H1 (cell line): ENCODE results near the gene DNASE1L1. TPM values are rescaled to one million over a fixed set of nuclear protein-coding genes. Genes with fewer than 3 reads are reported as not detected.

ENCODE experiments used
- CTCF ChIA-PET: fragments of 300-600 bp; sonication (Branson Sonifier 250); formaldehyde crosslinking; loops from one replicate; lab custom pipeline; 2021; ENCODE audit not compliant: partially characterized antibody; lab: Charles Lee
- POLR2A ChIA-PET: fragments of 300-600 bp; sonication (Branson Sonifier 250); formaldehyde crosslinking; loops from one replicate; lab custom pipeline; 2021; ENCODE audit warnings: inconsistent platforms; ENCODE audit not compliant: partially characterized antibody; lab: Charles Lee
- DNase-seq, 2 experiments: peaks; one replicate each; pipeline versions ENCODE4 v3.0.0 to v3.0.0-alpha.2; 2010 to 2022; ENCODE audit warnings: low spot score in 2 of 2, low read depth in 1 of 2, mixed read lengths in 1 of 2
- FAIRE-seq: peaks from 2 replicates; lab custom pipeline; 2011; peaks lifted over from hg19 to GRCh38; lab: Jason Lieb, UNC
- H2AFZ ChIP-seq: 2 replicates; pipeline ENCODE4 v1.8.1; 2012; ENCODE audit warnings: low read length, inconsistent platforms
- H2AK5ac ChIP-seq: 2 replicates; pipeline ENCODE4 v1.6.1; 2013; ENCODE audit warnings: low read depth, low read length
- H2BK120ac ChIP-seq: replicated peaks from 2 replicates; pipeline ENCODE3; 2013; ENCODE audit warnings: low read depth, low read length, inconsistent platforms
- H2BK12ac ChIP-seq: 2 replicates; pipeline ENCODE4 v1.6.1; 2013; ENCODE audit warnings: low read depth, low read length
- H2BK15ac ChIP-seq: 2 replicates; pipeline ENCODE4 v1.6.1; 2013; ENCODE audit warnings: low read length
- H2BK20ac ChIP-seq: 2 replicates; pipeline ENCODE4 v1.6.1; 2013; ENCODE audit warnings: low read length
- H2BK5ac ChIP-seq: 2 replicates; pipeline ENCODE4 v1.6.1; 2013; ENCODE audit warnings: low read depth, low read length
- H3K14ac ChIP-seq: 2 replicates; pipeline ENCODE4 v1.6.1; 2013; ENCODE audit warnings: inconsistent platforms; ENCODE audit not compliant: insufficient read length
- H3K18ac ChIP-seq: 2 replicates; pipeline ENCODE4 v1.6.1; 2013; ENCODE audit warnings: low read length; ENCODE audit errors: extremely low read depth
- H3K23ac ChIP-seq: 2 replicates; pipeline ENCODE4 v1.6.1; 2013; ENCODE audit warnings: inconsistent platforms; ENCODE audit not compliant: insufficient read length
- H3K23me2 ChIP-seq: 2 replicates; pipeline ENCODE4 v1.6.1; 2013; ENCODE audit warnings: low read depth, low read length
- H3K27ac ChIP-seq: 2 replicates; pipeline ENCODE4 v1.6.1; 2011; ENCODE audit warnings: low read depth, low read length, inconsistent platforms
- H3K27me3 ChIP-seq, 4 experiments: replicated peaks in 1 of 4; 1 replicate in 1 of 4; 2 replicates in 3 of 4; pipeline versions ENCODE4 v1.6.1 to v1.8.1; 2011 to 2013; ENCODE audit warnings: low read length in 3 of 4, mild to moderate bottlenecking in 3 of 4, inconsistent platforms in 2 of 4, mixed read lengths in 2 of 4, moderate library complexity in 1 of 4; ENCODE audit not compliant: control insufficient read depth in 3 of 4, insufficient read depth in 3 of 4; ENCODE audit errors: extremely low read depth in 1 of 4
- H3K36me3 ChIP-seq, 4 experiments: 2 replicates each; pipeline versions ENCODE4 v1.6.1 to v1.8.1; 2011 to 2013; ENCODE audit warnings: mild to moderate bottlenecking in 4 of 4, low read length in 3 of 4, moderate library complexity in 2 of 4, control low read depth in 1 of 4, inconsistent platforms in 1 of 4; ENCODE audit not compliant: insufficient read depth in 4 of 4, control insufficient read depth in 2 of 4
- H3K4ac ChIP-seq: replicated peaks from 2 replicates; pipeline ENCODE3; 2013; ENCODE audit warnings: low read length, low read depth, mixed read lengths, inconsistent platforms; ENCODE audit not compliant: insufficient read length
- H3K4me1 ChIP-seq, 4 experiments: replicated peaks in 1 of 4; 1 replicate in 1 of 4; 2 replicates in 3 of 4; pipeline versions ENCODE4 v1.6.1 to v1.8.1; 2011 to 2013; ENCODE audit warnings: low read length in 3 of 4, inconsistent platforms in 2 of 4, mixed read lengths in 1 of 4; ENCODE audit not compliant: insufficient read depth in 4 of 4, control insufficient read depth in 3 of 4
- H3K4me2 ChIP-seq, 2 experiments: 2 replicates each; pipeline versions ENCODE4 v1.6.1 to v1.8.1; 2011 to 2013; ENCODE audit warnings: low read depth in 2 of 2, low read length in 2 of 2, control low read depth in 1 of 2, inconsistent platforms in 1 of 2, mild to moderate bottlenecking in 1 of 2; ENCODE audit not compliant: insufficient read depth in 1 of 2
- H3K4me3 ChIP-seq, 4 experiments: fragments of 200-600, 300-600 bp in 1 of 4; sonication (generic), shearing (Covaris generic), sonication (Bioruptor Twin) in 1 of 4; 2 replicates each; pipeline versions ENCODE4 v1.5.1 to v1.8.1; 2011 to 2016; ENCODE audit warnings: low read length in 4 of 4, low read depth in 3 of 4, control low read depth in 2 of 4, inconsistent platforms in 2 of 4, mild to moderate bottlenecking in 2 of 4, mixed read lengths in 1 of 4, moderate library complexity in 1 of 4; ENCODE audit not compliant: insufficient read depth in 2 of 4; ENCODE audit errors: extremely low read depth in 1 of 4
- H3K56ac ChIP-seq: replicated peaks from 2 replicates; pipeline ENCODE3; 2013; ENCODE audit warnings: low read depth, mild to moderate bottlenecking, mixed read lengths, low read length, inconsistent platforms; ENCODE audit not compliant: insufficient read length
- H3K79me1 ChIP-seq: 2 replicates; pipeline ENCODE4 v1.6.1; 2013; ENCODE audit warnings: low read depth, low read length, control low read depth
- H3K79me2 ChIP-seq, 2 experiments: 2 replicates each; pipeline versions ENCODE4 v1.6.1 to v1.8.1; 2012 to 2013; ENCODE audit warnings: low read length in 2 of 2, mild to moderate bottlenecking in 2 of 2, inconsistent platforms in 1 of 2; ENCODE audit not compliant: insufficient read depth in 2 of 2, control insufficient read depth in 1 of 2
- H3K9ac ChIP-seq, 4 experiments: replicated peaks in 1 of 4; 1 replicate in 1 of 4; 2 replicates in 3 of 4; pipeline versions ENCODE4 v1.6.1 to v1.8.1; 2011 to 2013; ENCODE audit warnings: low read depth in 3 of 4, low read length in 3 of 4, control low read depth in 2 of 4, mild to moderate bottlenecking in 2 of 4, moderate library complexity in 2 of 4, inconsistent platforms in 1 of 4; ENCODE audit errors: extremely low read depth in 1 of 4
- H3K9me3 ChIP-seq, 2 experiments: 2 replicates each; pipeline versions ENCODE4 v1.6.1 to v1.8.1; 2012 to 2013; ENCODE audit warnings: mild to moderate bottlenecking in 2 of 2, moderate library complexity in 2 of 2, control low read depth in 1 of 2, inconsistent platforms in 1 of 2, low read depth in 1 of 2, low read length in 1 of 2, mixed read lengths in 1 of 2; ENCODE audit not compliant: insufficient read depth in 2 of 2
- H4K20me1 ChIP-seq, 2 experiments: replicated peaks in 1 of 2; 2 replicates each; pipeline versions ENCODE3 to v1.8.1; 2011 to 2013; ENCODE audit warnings: inconsistent platforms in 2 of 2, low read length in 2 of 2, mild to moderate bottlenecking in 1 of 2; ENCODE audit not compliant: insufficient read depth in 2 of 2, control insufficient read depth in 1 of 2
- H4K5ac ChIP-seq: 2 replicates; pipeline ENCODE4 v1.6.1; 2013; ENCODE audit warnings: low read length, low read depth, mixed read lengths, inconsistent platforms; ENCODE audit not compliant: insufficient read length
- H4K8ac ChIP-seq: 2 replicates; pipeline ENCODE4 v1.8.0; 2013; ENCODE audit warnings: mild to moderate bottlenecking, moderate library complexity, low read length, inconsistent platforms; ENCODE audit not compliant: insufficient read depth; ENCODE audit errors: extremely low read depth
- H4K91ac ChIP-seq: replicated peaks from 2 replicates; pipeline ENCODE3; 2013; ENCODE audit warnings: low read length, mixed read lengths, inconsistent platforms; ENCODE audit not compliant: insufficient read length
- BACH1 ChIP-seq: IDR thresholded peaks from 2 replicates; pipeline ENCODE4 v1.6.1; 2012; ENCODE audit warnings: low read length, improper control_type of control experiment
- CEBPB ChIP-seq: IDR thresholded peaks from 2 replicates; pipeline ENCODE4 v1.6.1; 2012; ENCODE audit warnings: low read depth, low read length
- CREB1 ChIP-seq: IDR thresholded peaks from 2 replicates; pipeline ENCODE4 v1.6.1; 2012; ENCODE audit warnings: inconsistent platforms
- GTF2F1 ChIP-seq: IDR thresholded peaks from 2 replicates; pipeline ENCODE4 v1.6.1; 2012; ENCODE audit warnings: low read depth, low read length, improper control_type of control experiment, borderline replicate concordance
- NANOG ChIP-seq: IDR thresholded peaks from 2 replicates; pipeline ENCODE4 v1.6.1; 2011; ENCODE audit warnings: low read length, low read depth, mild to moderate bottlenecking, inconsistent platforms; ENCODE audit not compliant: insufficient read depth, poor library complexity, severe bottlenecking
- NRF1 ChIP-seq: IDR thresholded peaks from 2 replicates; pipeline ENCODE4 v1.6.1; 2011; ENCODE audit warnings: mild to moderate bottlenecking, low read depth, low read length, improper control_type of control experiment
- RNF2 ChIP-seq: fragments of 200-900, 300-1000 bp; sonication (generic); IDR thresholded peaks from 2 replicates; pipeline ENCODE4 v1.7.1; 2016; ENCODE audit warnings: borderline replicate concordance, low read depth, mild to moderate bottlenecking, antibody characterized with exemption, low read length; ENCODE audit not compliant: poor library complexity, severe bottlenecking; ENCODE audit errors: missing control alignments
- SAP30 ChIP-seq: fragments of 300-600 bp; sonication (generic); IDR thresholded peaks from 2 replicates; pipeline ENCODE4 v1.7.1; 2012; ENCODE audit warnings: low read length, moderate library complexity, mild to moderate bottlenecking, inconsistent platforms; ENCODE audit not compliant: insufficient read depth, insufficient replicate concordance
- SIX5 ChIP-seq: IDR thresholded peaks from 2 replicates; pipeline ENCODE4 v1.6.1; 2011; ENCODE audit warnings: mild to moderate bottlenecking, low read depth, low read length
- TAF7 ChIP-seq: optimal IDR thresholded peaks from 2 replicates; pipeline ENCODE3; 2011; ENCODE audit warnings: low read depth, mild to moderate bottlenecking, inconsistent platforms, low read length, moderate library complexity, borderline replicate concordance
- TBP ChIP-seq: IDR thresholded peaks from 2 replicates; pipeline ENCODE4 v1.6.1; 2011; ENCODE audit warnings: low read depth, low read length, improper control_type of control experiment
- ZNF274 ChIP-seq: IDR thresholded peaks from 2 replicates; pipeline ENCODE4 v1.7.0; 2012; ENCODE audit warnings: low read length, borderline replicate concordance; ENCODE audit errors: extremely low read depth
- WGBS, 2 experiments: shearing (Covaris generic) in 1 of 2; methylation state at CpG; one replicate each; pipeline versions ENCODE4 v1.1.6 to v1.1.7; 2013 to 2015; ENCODE audit warnings: low lambda C conversion rate in 2 of 2, mixed read lengths in 2 of 2, inconsistent platforms in 1 of 2, low coverage in 1 of 2, missing lambda C conversion rate in 1 of 2; ENCODE audit not compliant: insufficient replicate concordance in 2 of 2, insufficient coverage in 1 of 2, insufficient read length in 1 of 2; ENCODE audit errors: extremely low coverage in 1 of 2, missing lambda C conversion rate in 1 of 2; 5-methylcytosine and 5-hydroxymethylcytosine counted together
- polyA plus RNA-seq, 7 experiments: library from polyadenylated mRNA; depleted of rRNA in 3 of 7; stranded (reverse) in 5 of 7; unstranded in 2 of 7; fragments of >200 nt in 5 of 7; fragments of 200-250 nt in 2 of 7; gene quantifications; 1 replicate in 5 of 7; 2 replicates in 1 of 7; 4 replicates in 1 of 7; pipeline versions ENCODE4 v1.2.1 to v1.2.3, GENCODE V29; 2011 to 2013; ENCODE audit warnings: missing spikeins in 2 of 7, mixed read lengths in 2 of 7
- total RNA-seq: library from RNA; stranded (reverse); fragmentation: NEBNext Ultra II Directional; extraction: Animal tissue kit (Norgen Biotek cat#: 25700); gene quantifications from 2 replicates; pipeline ENCODE4 v1.2.1, GENCODE V29; 2021
- TF ChIP-seq, protein P1 (sequence below): IDR thresholded peaks from 2 replicates; pipeline ENCODE4 v1.6.1; 2011; ENCODE audit warnings: low read length, improper control_type of control experiment

Gene DNASE1L1
- total and polyA plus RNA-seq, 2 of the 8 experiments (the other 6 are each of a cell fraction or from before 2014, with no cell fraction given), result 8.7 to 30.0 TPM

- H2BK15ac ChIP-seq, result no peak overlapping the region
- no peak overlapping the region for H2BK20ac ChIP-seq
- H3K23ac ChIP-seq, result no peak overlapping the region
- H3K4ac ChIP-seq, result no peak overlapping the region
- H4K91ac ChIP-seq, result no peak overlapping the region
- H3K56ac ChIP-seq, result no peak overlapping the region
- no peak overlapping the region for H3K14ac ChIP-seq
- no peak overlapping the region for H2AK5ac ChIP-seq
- no peak overlapping the region for H2BK120ac ChIP-seq
- no peak overlapping the region for H2AFZ ChIP-seq
- H3K27me3 ChIP-seq, result no peaks in the 10 kb centered on the region
- FAIRE-seq (no peak), DNase-seq (no peak)
- 89% methylated on average over 3 of the region's 8 CpGs; no CpG with 5 or more reads in 1 of the 2 experiments for WGBS, 2 experiments
- ChIA-PET POLR2A (interaction anchor here (1.0 kb wide), 1 partner anchor 10 kb away, joined by 3 read pairs; no protein-coding TSS in a partner anchor), CTCF (interaction anchor here (0.9 to 1.1 kb wide), 2 partner anchors 19 to 28 kb away, joined by 3 to 4 read pairs; no protein-coding TSS in a partner anchor)
- no peak overlapping the region for H4K8ac ChIP-seq
- H3K4me2 ChIP-seq, result no peak overlapping the region; a peak in 1 of 4 replicates
- H3K4me1 ChIP-seq, result peaks cover 2 to 11% (median 3%) of the 10 kb centered on the region in 4 experiments; a peak in 4 of 7 replicates
- H3K79me2 ChIP-seq, result no peaks in the 10 kb centered on the region
- no peak overlapping the region for H2BK12ac ChIP-seq
- peaks cover 0 to 5% (median 0%) of the 10 kb centered on the region in 4 experiments; a peak in 1 of 8 replicates for H3K36me3 ChIP-seq
- H3K9ac ChIP-seq, result no peak overlapping the region
- H4K20me1 ChIP-seq, result no peaks in the 10 kb centered on the region
- H3K9me3 ChIP-seq, result no peaks in the 10 kb centered on the region
- no peaks in the 10 kb centered on the region for H3K79me1 ChIP-seq
- no peaks in the 10 kb centered on the region for H3K23me2 ChIP-seq
- no peak overlapping the region for H3K18ac ChIP-seq
- no peak overlapping the region for H3K27ac ChIP-seq
- no peak overlapping the region for H4K5ac ChIP-seq
- H3K4me3 ChIP-seq, result no peak overlapping the region
- no peak overlapping the region for H2BK5ac ChIP-seq
- TF ChIP-seq SIX5 (no peak), SAP30 (no peak), TBP (no peak), TAF7 (no peak), ZNF274 (no peak), BACH1 (no peak), GTF2F1 (no peak), CEBPB (no peak), NANOG (no peak), CREB1 (no peak), NRF1 (no peak), RNF2 (no peak)
- TF ChIP-seq, protein P1, sequence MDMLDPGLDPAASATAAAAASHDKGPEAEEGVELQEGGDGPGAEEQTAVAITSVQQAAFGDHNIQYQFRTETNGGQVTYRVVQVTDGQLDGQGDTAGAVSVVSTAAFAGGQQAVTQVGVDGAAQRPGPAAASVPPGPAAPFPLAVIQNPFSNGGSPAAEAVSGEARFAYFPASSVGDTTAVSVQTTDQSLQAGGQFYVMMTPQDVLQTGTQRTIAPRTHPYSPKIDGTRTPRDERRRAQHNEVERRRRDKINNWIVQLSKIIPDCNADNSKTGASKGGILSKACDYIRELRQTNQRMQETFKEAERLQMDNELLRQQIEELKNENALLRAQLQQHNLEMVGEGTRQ, result no peak
Observed at GRCh38 chrX:154413142-154413541, 4.1 kb upstream of the DNASE1L1 start.
